ENCODE results near the gene TSBP1.

DNA sequence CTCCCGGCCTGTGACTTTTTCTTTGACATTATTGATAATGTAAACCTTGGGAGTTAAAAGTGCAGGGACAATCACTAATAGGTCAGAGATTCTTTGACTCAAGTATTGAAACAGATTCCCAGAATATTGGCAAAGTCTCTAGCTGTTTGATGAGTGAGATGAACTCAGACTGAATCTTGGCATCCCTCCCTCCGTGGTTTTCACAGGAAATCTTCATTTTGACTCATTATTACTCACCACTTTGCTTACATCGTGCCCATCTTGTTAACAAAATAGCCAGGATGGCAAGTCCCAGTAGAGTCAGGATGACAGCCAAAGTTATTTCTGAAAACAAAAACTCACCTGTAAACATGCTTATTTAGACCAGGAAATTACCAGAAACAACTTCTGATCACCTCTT is 2.0 kb downstream of the TSBP1 start:
- TF ChIP-seq, protein P1, sequence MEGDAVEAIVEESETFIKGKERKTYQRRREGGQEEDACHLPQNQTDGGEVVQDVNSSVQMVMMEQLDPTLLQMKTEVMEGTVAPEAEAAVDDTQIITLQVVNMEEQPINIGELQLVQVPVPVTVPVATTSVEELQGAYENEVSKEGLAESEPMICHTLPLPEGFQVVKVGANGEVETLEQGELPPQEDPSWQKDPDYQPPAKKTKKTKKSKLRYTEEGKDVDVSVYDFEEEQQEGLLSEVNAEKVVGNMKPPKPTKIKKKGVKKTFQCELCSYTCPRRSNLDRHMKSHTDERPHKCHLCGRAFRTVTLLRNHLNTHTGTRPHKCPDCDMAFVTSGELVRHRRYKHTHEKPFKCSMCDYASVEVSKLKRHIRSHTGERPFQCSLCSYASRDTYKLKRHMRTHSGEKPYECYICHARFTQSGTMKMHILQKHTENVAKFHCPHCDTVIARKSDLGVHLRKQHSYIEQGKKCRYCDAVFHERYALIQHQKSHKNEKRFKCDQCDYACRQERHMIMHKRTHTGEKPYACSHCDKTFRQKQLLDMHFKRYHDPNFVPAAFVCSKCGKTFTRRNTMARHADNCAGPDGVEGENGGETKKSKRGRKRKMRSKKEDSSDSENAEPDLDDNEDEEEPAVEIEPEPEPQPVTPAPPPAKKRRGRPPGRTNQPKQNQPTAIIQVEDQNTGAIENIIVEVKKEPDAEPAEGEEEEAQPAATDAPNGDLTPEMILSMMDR (conservative IDR thresholded peaks at IDR 0.05; ENCODE audit: low read depth, low read length): no peak
- no peak for TF ChIP-seq EZH2 (IDR thresholded peaks at IDR 0.05; ENCODE audit: borderline replicate concordance, low read depth, low read length, poor library complexity, severe bottlenecking)

All from A673 (cell line).